A549 (cell line): ENCODE measurements around the gene ARSK. TPM values are rescaled to one million over a fixed set of nuclear protein-coding genes. Genes with fewer than 3 reads are reported as not detected.

ENCODE experiments used
- ATAC-seq, 2 experiments: fragments of 200-7000 bp in 1 of 2; fragments of >200 bp in 1 of 2; cut with Nextera tagmentation in 1 of 2; cut with Tn5 transposase in 1 of 2; 3 replicates each; pipeline versions ENCODE4 v1.8.0 to v1.9.1; 2018 to 2020; ENCODE audit warnings: mild to moderate bottlenecking in 1 of 2, moderate library complexity in 1 of 2
- CTCF ChIA-PET: fragments of 300-600 bp; sonication (Branson Sonifier 250); formaldehyde crosslinking; extraction: SDS; loops from one replicate; lab custom pipeline; 2021; ENCODE audit warnings: antibody characterized with exemption, inconsistent platforms; lab: Yijun Ruan, JAX
- POLR2A ChIA-PET: fragments of 350-600 bp; formaldehyde crosslinking; extraction: SDS; loops from one replicate; lab custom pipeline; 2021; ENCODE audit warnings: antibody characterized with exemption, inconsistent platforms; lab: Yijun Ruan, JAX
- DNase-seq, 2 experiments: peaks; one replicate each; pipeline versions ENCODE4 v3.0.0 to v3.0.0-alpha.2; 2011 to 2016; ENCODE audit warnings: low read depth in 1 of 2, low spot score in 1 of 2
- FAIRE-seq: peaks from 2 replicates; lab custom pipeline; 2011; peaks lifted over from hg19 to GRCh38; lab: Jason Lieb, UNC
- H3K27ac ChIP-seq, 2 experiments: fragments of >200 bp; sonication (Bioruptor Twin); formaldehyde crosslinking; 3 replicates each; pipeline ENCODE4 v1.5.1; 2016 to 2017
- H3K4me1 ChIP-seq: fragments of >200 bp; sonication (Bioruptor Twin); formaldehyde crosslinking; 3 replicates; pipeline ENCODE4 v1.6.1; 2016
- H3K4me2 ChIP-seq: fragments of >200 bp; sonication (Bioruptor Twin); formaldehyde crosslinking; 3 replicates; pipeline ENCODE4 v1.6.1; 2016
- H3K4me3 ChIP-seq: fragments of >200 bp; sonication (Bioruptor Twin); formaldehyde crosslinking; 3 replicates; pipeline ENCODE4 v1.5.1; 2016
- H3K9me3 ChIP-seq: fragments of >200 bp; sonication (Bioruptor Twin); formaldehyde crosslinking; 3 replicates; pipeline ENCODE4 v1.6.1; 2016
- BHLHE40 ChIP-seq: IDR thresholded peaks from 2 replicates; pipeline ENCODE4 v1.6.1; 2012; ENCODE audit warnings: low read depth, low read length, inconsistent platforms
- CBX2 ChIP-seq: fragments of 200-600 bp; sonication (generic); IDR thresholded peaks from 2 replicates; pipeline ENCODE4 v1.6.1; 2016; ENCODE audit warnings: low read depth, mild to moderate bottlenecking, borderline replicate concordance
- CBX8 ChIP-seq: fragments of 200-600 bp; sonication (generic); IDR thresholded peaks from 2 replicates; pipeline ENCODE4 v1.6.1; 2016
- CHD2 ChIP-seq: fragments of 150-350 bp; IDR thresholded peaks from 2 replicates; pipeline ENCODE4 v1.6.1; 2014; ENCODE audit warnings: low read length; ENCODE audit not compliant: partially characterized antibody
- CHD4 ChIP-seq: fragments of 200-600 bp; sonication (generic); IDR thresholded peaks from 2 replicates; pipeline ENCODE4 v1.6.1; 2016; ENCODE audit warnings: antibody characterized with exemption, mild to moderate bottlenecking, borderline replicate concordance
- EHF ChIP-seq: fragments of 250-450 bp; sonication (Bioruptor Pico); IDR thresholded peaks from 2 replicates; pipeline ENCODE4 v1.5.0; 2020; ENCODE audit warnings: mild to moderate bottlenecking
- EHMT2 ChIP-seq: fragments of 200-600 bp; sonication (generic); IDR thresholded peaks from 2 replicates; pipeline ENCODE4 v1.6.1; 2016; ENCODE audit warnings: antibody characterized with exemption, low read depth, mild to moderate bottlenecking, moderate library complexity
- EP300 ChIP-seq, 2 experiments: fragments of >200 bp; sonication (Bioruptor Twin); formaldehyde crosslinking; IDR thresholded peaks; 2 replicates in 1 of 2; 3 replicates in 1 of 2; pipeline ENCODE4 v1.6.1; 2016 to 2017
- FOSB ChIP-seq: fragments of 250-450 bp; sonication (Bioruptor Pico); IDR thresholded peaks from 2 replicates; pipeline ENCODE4 v1.5.0; 2020; ENCODE audit warnings: mild to moderate bottlenecking, moderate library complexity
- FOXS1 ChIP-seq: fragments of 250-450 bp; sonication (Bioruptor Pico); IDR thresholded peaks from 2 replicates; pipeline ENCODE4 v1.5.0; 2020; ENCODE audit warnings: mild to moderate bottlenecking, moderate library complexity
- HOXA7 ChIP-seq: fragments of 250-450 bp; sonication (Bioruptor Pico); IDR thresholded peaks from 2 replicates; pipeline ENCODE4 v1.5.0; 2020; ENCODE audit warnings: mild to moderate bottlenecking, moderate library complexity
- JUN ChIP-seq, 2 experiments: fragments of >200 bp; sonication (Bioruptor Twin); formaldehyde crosslinking; IDR thresholded peaks; 2 replicates in 1 of 2; 3 replicates in 1 of 2; pipeline ENCODE4 v1.6.1; 2016 to 2017
- KDM1A ChIP-seq: fragments of 200-600 bp; sonication (generic); IDR thresholded peaks from 2 replicates; pipeline ENCODE4 v1.6.1; 2016; ENCODE audit warnings: low read depth, mild to moderate bottlenecking
- KDM5A ChIP-seq: fragments of 200-600 bp; sonication (generic); IDR thresholded peaks from 2 replicates; pipeline ENCODE4 v1.6.1; 2016; ENCODE audit warnings: antibody characterized with exemption, mild to moderate bottlenecking
- MAFK ChIP-seq: fragments of 450-650 bp; IDR thresholded peaks from 2 replicates; pipeline ENCODE4 v1.6.1; 2014; ENCODE audit not compliant: partially characterized antibody
- MYC ChIP-seq: IDR thresholded peaks from 2 replicates; pipeline ENCODE4 v1.6.1; 2012; ENCODE audit warnings: mild to moderate bottlenecking, inconsistent platforms, low read length, improper control_type of control experiment, borderline replicate concordance
- NFE2L2 ChIP-seq: fragments of 150-350 bp; conservative IDR thresholded peaks from 2 replicates; pipeline ENCODE4 v1.6.1; 2014; ENCODE audit warnings: low read length
- NPAS2 ChIP-seq: fragments of 250-450 bp; sonication (Bioruptor Pico); IDR thresholded peaks from 2 replicates; pipeline ENCODE4 v1.8.0; 2022; ENCODE audit warnings: mild to moderate bottlenecking, moderate library complexity, borderline replicate concordance
- PHF8 ChIP-seq: fragments of 200-600 bp; sonication (generic); IDR thresholded peaks from 2 replicates; pipeline ENCODE4 v1.6.1; 2016; ENCODE audit warnings: low read depth, mild to moderate bottlenecking, antibody characterized with exemption, moderate library complexity, borderline replicate concordance
- RNF2 ChIP-seq: fragments of 200-600 bp; sonication (generic); IDR thresholded peaks from 2 replicates; pipeline ENCODE4 v1.6.1; 2016; ENCODE audit warnings: low read depth, mild to moderate bottlenecking, antibody characterized with exemption, moderate library complexity, borderline replicate concordance
- SMC3 ChIP-seq: fragments of >200 bp; sonication (Bioruptor Twin); formaldehyde crosslinking; IDR thresholded peaks from 3 replicates; pipeline ENCODE4 v1.6.1; 2018; ENCODE audit warnings: inconsistent platforms
- TP53 ChIP-seq: fragments of 250-450 bp; sonication (Bioruptor Pico); IDR thresholded peaks from 2 replicates; pipeline ENCODE4 v1.5.0; 2021; ENCODE audit warnings: mild to moderate bottlenecking, moderate library complexity
- ZFP36 ChIP-seq: fragments of 450-650 bp; IDR thresholded peaks from 2 replicates; pipeline ENCODE4 v1.6.1; 2014; ENCODE audit warnings: borderline replicate concordance; ENCODE audit not compliant: partially characterized antibody
- ZSCAN20 ChIP-seq: fragments of 250-450 bp; sonication (Bioruptor Pico); IDR thresholded peaks from 2 replicates; pipeline ENCODE4 v1.8.0; 2022; ENCODE audit warnings: mild to moderate bottlenecking, moderate library complexity
- WGBS: methylation state at CpG from one replicate; pipeline ENCODE4 v1.1.6; 2017; ENCODE audit errors: missing lambda C conversion rate; 5-methylcytosine and 5-hydroxymethylcytosine counted together
- polyA plus RNA-seq, 4 experiments: library from polyadenylated mRNA; depleted of rRNA in 3 of 4; stranded (reverse); fragments of >200 nt; fragmentation: RNase III in 1 of 4; extraction: RNeasy Plus Mini Kit Qiagen cat#74134 plus additional on column Dnase treatment in 1 of 4; gene quantifications; 2 replicates in 3 of 4; 3 replicates in 1 of 4; pipeline ENCODE4 v1.2.3, GENCODE V29; 2011 to 2017
- TF ChIP-seq, protein P1 (sequence below): fragments of 150-350 bp; IDR thresholded peaks from 2 replicates; pipeline ENCODE4 v1.6.1; 2014; ENCODE audit warnings: low read depth, mild to moderate bottlenecking, low read length
- TF ChIP-seq, protein P2 (sequence below): fragments of 250-450 bp; sonication (Bioruptor Pico); IDR thresholded peaks from 2 replicates; pipeline ENCODE4 v1.5.0; 2020; ENCODE audit warnings: low read depth, mild to moderate bottlenecking, moderate library complexity
- TF ChIP-seq, protein P3 (sequence below): IDR thresholded peaks from 2 replicates; pipeline ENCODE4 v1.6.1; 2012
- TF ChIP-seq, protein P4 (sequence below): IDR thresholded peaks from 2 replicates; pipeline ENCODE4 v1.6.1; 2012
- TF ChIP-seq, protein P5 (sequence below): fragments of 200-600 bp; sonication (generic); IDR thresholded peaks from 2 replicates; pipeline ENCODE4 v1.6.1; 2016; ENCODE audit warnings: antibody characterized with exemption, mild to moderate bottlenecking, moderate library complexity
- TF ChIP-seq, protein P6 (sequence below): fragments of >200 bp; sonication (Bioruptor Twin); formaldehyde crosslinking; IDR thresholded peaks from 3 replicates; pipeline ENCODE4 v1.6.1; 2016

Gene ARSK
- polyA plus RNA-seq, 2 of the 4 experiments (the other 2 are of a cell fraction), result 7.0 to 14.0 TPM

DNA sequence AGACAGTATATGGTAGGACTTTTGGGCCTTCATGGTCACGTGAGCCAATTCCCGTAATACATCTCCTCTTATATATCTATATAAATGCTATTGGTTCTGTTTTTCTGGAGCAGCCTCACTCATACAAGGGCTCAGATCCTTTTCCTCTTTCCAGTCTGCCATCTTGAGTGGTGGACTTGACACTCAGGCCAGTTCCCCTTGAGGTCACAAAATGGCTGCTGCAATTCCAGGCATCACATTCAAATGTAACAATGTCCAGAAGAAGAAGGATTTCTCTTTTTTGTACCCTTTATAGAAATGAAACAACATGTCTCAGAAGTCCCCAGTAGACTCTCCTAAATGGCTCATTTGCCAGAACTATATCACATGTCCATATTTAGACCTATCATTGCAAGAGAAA lies 69.5 kb downstream of the ARSK start:
- ChIA-PET CTCF (interaction anchor here (1.2 kb wide), 1 partner anchor 20 kb away, joined by 3 read pairs; no protein-coding TSS in a partner anchor), POLR2A (no interaction called here)
- 84% methylated on average over 2 of the region's 2 CpGs for WGBS
- Histone ChIP-seq H3K4me1 (0 out of 3 replicates have a peak, but pooled peaks cover 4% of the 10 kb centered on the region), H3K4me2 (no peak overlapping the region), H3K27ac (no peak overlapping the region), H3K9me3 (no peaks in the 10 kb centered on the region), H3K4me3 (no peak overlapping the region)
- TF ChIP-seq KDM5A (no peak), CBX2 (no peak), PHF8 (no peak), MAFK (no peak), MYC (no peak), TP53 (CRISPR knock-in tag) (no peak), BHLHE40 (no peak), ZFP36 (no peak), EHMT2 (no peak), ZSCAN20 (no peak), FOSB (no peak), JUN (IDR thresholded peaks at IDR 0.05) (no peak), EP300 (IDR thresholded peaks at IDR 0.05) (no peak), CHD2 (no peak)
- TF ChIP-seq, protein P1, sequence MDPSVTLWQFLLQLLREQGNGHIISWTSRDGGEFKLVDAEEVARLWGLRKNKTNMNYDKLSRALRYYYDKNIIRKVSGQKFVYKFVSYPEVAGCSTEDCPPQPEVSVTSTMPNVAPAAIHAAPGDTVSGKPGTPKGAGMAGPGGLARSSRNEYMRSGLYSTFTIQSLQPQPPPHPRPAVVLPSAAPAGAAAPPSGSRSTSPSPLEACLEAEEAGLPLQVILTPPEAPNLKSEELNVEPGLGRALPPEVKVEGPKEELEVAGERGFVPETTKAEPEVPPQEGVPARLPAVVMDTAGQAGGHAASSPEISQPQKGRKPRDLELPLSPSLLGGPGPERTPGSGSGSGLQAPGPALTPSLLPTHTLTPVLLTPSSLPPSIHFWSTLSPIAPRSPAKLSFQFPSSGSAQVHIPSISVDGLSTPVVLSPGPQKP, result no peak
- TF ChIP-seq, protein P2, sequence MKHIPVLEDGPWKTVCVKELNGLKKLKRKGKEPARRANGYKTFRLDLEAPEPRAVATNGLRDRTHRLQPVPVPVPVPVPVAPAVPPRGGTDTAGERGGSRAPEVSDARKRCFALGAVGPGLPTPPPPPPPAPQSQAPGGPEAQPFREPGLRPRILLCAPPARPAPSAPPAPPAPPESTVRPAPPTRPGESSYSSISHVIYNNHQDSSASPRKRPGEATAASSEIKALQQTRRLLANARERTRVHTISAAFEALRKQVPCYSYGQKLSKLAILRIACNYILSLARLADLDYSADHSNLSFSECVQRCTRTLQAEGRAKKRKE (CRISPR knock-in tag), result no peak
- TF ChIP-seq, protein P3, sequence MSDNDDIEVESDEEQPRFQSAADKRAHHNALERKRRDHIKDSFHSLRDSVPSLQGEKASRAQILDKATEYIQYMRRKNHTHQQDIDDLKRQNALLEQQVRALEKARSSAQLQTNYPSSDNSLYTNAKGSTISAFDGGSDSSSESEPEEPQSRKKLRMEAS, result no peak
- TF ChIP-seq, protein P4, sequence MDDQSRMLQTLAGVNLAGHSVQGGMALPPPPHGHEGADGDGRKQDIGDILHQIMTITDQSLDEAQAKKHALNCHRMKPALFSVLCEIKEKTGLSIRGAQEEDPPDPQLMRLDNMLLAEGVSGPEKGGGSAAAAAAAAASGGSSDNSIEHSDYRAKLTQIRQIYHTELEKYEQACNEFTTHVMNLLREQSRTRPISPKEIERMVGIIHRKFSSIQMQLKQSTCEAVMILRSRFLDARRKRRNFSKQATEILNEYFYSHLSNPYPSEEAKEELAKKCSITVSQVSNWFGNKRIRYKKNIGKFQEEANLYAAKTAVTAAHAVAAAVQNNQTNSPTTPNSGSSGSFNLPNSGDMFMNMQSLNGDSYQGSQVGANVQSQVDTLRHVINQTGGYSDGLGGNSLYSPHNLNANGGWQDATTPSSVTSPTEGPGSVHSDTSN, result no peak
- DNase-seq (no peak), FAIRE-seq (no peak), ATAC-seq (no peak)

DNA sequence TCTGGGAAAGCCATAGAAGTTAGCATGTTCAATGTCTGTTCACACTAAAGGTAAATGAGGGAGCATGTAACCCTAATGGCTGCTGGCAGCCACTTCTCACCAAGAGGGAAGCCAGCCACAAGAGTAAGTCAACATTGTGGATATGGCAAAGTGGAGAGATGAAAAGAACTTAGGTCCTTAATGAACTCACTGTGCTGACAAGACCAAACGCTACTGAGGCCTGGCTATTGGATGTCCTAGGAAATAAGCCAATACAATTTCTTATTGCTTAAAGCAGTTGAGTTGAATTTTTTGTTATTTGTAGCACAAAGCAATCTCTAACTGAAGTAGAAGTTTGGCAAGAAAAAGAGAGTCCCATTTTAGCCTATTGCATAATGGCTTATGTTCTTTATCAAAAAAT lies 71.8 kb downstream of the ARSK start:
- H3K9me3 ChIP-seq, result no peaks in the 10 kb centered on the region
- peaks cover 9% of the 10 kb centered on the region; the same call in 2 of the 3 replicates for H3K4me1 ChIP-seq
- no peak for FAIRE-seq
- no peak for DNase-seq
- ChIA-PET POLR2A (no interaction called here), CTCF (no interaction called here)
- no peak overlapping the region for H3K4me3 ChIP-seq
- TF ChIP-seq EHF (no peak), CHD4 (no peak), HOXA7 (CRISPR knock-in tag) (no peak), SMC3 (no peak), CBX8 (no peak), ZFP36 (no peak), RNF2 (no peak), JUN (IDR thresholded peaks at IDR 0.05) (no peak), NPAS2 (CRISPR knock-in tag) (no peak), FOXS1 (no peak), NFE2L2 (no peak), KDM1A (no peak)
- TF ChIP-seq, protein P5, sequence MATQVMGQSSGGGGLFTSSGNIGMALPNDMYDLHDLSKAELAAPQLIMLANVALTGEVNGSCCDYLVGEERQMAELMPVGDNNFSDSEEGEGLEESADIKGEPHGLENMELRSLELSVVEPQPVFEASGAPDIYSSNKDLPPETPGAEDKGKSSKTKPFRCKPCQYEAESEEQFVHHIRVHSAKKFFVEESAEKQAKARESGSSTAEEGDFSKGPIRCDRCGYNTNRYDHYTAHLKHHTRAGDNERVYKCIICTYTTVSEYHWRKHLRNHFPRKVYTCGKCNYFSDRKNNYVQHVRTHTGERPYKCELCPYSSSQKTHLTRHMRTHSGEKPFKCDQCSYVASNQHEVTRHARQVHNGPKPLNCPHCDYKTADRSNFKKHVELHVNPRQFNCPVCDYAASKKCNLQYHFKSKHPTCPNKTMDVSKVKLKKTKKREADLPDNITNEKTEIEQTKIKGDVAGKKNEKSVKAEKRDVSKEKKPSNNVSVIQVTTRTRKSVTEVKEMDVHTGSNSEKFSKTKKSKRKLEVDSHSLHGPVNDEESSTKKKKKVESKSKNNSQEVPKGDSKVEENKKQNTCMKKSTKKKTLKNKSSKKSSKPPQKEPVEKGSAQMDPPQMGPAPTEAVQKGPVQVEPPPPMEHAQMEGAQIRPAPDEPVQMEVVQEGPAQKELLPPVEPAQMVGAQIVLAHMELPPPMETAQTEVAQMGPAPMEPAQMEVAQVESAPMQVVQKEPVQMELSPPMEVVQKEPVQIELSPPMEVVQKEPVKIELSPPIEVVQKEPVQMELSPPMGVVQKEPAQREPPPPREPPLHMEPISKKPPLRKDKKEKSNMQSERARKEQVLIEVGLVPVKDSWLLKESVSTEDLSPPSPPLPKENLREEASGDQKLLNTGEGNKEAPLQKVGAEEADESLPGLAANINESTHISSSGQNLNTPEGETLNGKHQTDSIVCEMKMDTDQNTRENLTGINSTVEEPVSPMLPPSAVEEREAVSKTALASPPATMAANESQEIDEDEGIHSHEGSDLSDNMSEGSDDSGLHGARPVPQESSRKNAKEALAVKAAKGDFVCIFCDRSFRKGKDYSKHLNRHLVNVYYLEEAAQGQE, result no peak
- TF ChIP-seq, protein P6, sequence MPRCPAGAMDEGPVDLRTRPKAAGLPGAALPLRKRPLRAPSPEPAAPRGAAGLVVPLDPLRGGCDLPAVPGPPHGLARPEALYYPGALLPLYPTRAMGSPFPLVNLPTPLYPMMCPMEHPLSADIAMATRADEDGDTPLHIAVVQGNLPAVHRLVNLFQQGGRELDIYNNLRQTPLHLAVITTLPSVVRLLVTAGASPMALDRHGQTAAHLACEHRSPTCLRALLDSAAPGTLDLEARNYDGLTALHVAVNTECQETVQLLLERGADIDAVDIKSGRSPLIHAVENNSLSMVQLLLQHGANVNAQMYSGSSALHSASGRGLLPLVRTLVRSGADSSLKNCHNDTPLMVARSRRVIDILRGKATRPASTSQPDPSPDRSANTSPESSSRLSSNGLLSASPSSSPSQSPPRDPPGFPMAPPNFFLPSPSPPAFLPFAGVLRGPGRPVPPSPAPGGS, result no peak
- TF ChIP-seq, protein P1, result no peak
- TF ChIP-seq, all 56 proteins: peak for 0
- no peak overlapping the region for H3K4me2 ChIP-seq
- no peak for ATAC-seq
- H3K27ac ChIP-seq, result no peak overlapping the region
- WGBS, result 85% methylated on average over 1 of the region's 1 CpG
